ENCODE data around the gene EGFR.
A peak's percentile ranks its signal among the peaks of the same experiment; 100 is the strongest.

EGFR gene

DNA sequence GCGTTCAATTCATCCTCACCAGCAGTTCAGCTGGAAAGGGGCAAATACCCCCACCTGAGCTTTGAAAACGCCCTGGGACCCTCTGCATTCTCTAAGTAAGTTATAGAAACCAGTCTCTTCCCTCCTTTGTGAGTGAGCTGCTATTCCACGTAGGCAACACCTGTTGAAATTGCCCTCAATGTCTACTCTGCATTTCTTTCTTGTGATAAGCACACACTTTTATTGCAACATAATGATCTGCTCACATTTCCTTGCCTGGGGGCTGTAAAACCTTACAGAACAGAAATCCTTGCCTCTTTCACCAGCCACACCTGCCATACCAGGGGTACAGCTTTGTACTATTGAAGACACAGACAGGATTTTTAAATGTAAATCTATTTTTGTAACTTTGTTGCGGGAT, 190.5 kb downstream of the EGFR start:
- H3K27ac ChIP-seq, result no peak overlapping the region
- H3K4me3 ChIP-seq, result no peak overlapping the region

DNA sequence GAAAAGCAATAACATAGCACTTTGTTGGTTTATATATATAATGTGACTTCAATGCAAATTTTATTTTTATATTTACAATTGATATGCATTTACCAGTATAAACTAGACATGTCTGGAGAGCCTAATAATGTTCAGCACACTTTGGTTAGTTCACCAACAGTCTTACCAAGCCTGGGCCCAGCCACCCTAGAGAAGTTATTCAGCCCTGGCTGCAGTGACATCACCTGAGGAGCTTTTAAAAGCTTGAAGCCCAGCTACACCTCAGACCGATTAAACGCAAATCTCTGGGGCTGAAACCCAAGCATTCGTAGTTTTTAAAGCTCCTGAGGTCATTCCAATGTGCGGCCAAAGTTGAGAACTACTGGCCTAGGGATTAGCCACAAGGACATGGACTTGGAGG, 191.4 kb downstream of the EGFR start:
- no peak overlapping the region for H3K27ac ChIP-seq
- no peak overlapping the region for H3K4me3 ChIP-seq

DNA sequence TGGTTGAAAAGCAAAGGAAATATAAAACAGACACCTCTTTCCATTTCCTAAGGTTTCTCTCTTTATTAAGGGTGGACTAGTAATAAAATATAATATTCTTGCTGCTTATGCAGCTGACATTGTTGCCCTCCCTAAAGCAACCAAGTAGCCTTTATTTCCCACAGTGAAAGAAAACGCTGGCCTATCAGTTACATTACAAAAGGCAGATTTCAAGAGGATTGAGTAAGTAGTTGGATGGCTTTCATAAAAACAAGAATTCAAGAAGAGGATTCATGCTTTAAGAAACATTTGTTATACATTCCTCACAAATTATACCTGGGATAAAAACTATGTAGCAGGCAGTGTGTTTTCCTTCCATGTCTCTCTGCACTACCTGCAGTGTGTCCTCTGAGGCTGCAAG, 191.9 kb downstream of the EGFR start:
- no peak overlapping the region for H3K27ac ChIP-seq
- no peak overlapping the region for H3K4me3 ChIP-seq

DNA sequence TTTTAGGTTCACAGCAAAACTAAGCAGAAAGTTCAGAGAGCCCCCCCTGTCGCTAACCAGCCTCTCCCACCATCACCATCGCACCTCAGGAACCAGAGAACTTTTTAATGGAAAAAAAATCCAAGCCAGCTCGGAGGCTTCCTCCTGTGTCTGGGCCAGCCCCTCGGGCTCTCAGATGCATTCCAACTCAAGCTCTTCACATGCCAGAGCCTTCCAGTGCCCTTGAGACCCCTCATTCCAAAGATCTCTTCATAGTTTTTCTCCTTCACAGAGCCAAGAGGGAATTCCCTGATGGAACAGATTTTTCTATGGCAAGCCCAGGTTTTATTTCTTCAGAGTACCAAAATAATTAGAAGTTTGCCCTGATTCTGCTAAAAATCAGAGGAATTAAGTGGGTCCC, 192.9 kb downstream of the EGFR start:
- Histone ChIP-seq H3K27ac (no peak overlapping the region), H3K4me3 (no peak overlapping the region)

DNA sequence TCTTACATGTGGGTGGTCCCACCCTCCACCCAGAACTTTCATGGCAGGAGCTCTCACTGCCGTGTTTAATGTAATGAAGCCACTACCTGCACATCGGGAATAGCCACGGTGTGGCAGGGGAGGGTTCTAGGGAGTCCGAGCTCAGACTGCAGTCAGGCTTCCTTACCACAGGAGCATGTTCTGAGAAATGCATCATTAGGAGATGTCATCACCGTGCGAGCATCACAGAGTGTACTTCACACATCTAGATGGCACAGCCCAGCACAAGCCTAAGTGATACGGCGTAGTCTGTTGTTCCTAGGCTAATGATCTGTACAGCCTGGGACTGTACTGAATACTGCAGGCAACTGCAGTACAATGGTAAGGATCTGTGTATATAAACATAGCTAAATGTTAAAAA, 193.4 kb downstream of the EGFR start:
- Histone ChIP-seq H3K27ac (peak overlapping the region in 1 of 21 experiments; percentile 22), H3K4me3 (no peak overlapping the region)

DNA sequence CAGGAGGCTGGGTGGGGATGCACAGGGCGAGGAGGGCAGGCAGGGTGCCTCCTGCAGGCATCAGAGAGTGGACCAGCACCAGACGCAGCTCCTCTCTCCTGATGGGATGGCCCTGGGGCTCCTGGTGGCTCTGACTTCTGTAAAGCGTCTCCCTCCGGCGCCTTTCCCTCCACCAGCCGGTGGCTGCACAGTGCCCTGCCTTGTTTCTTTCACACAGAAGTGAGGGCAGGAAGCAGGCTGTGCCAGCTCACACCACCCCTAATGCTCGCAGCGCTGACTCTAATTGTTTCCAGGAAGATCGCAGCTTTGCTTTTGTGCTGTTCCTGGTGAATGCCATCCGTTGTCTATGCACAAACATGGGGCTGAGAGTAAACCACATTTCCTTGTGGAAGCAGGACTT, 194.0 kb downstream of the EGFR start:
- Histone ChIP-seq H3K27ac (peak overlapping the region in 1 of 21 experiments; percentile 22), H3K4me3 (no peak overlapping the region)

DNA sequence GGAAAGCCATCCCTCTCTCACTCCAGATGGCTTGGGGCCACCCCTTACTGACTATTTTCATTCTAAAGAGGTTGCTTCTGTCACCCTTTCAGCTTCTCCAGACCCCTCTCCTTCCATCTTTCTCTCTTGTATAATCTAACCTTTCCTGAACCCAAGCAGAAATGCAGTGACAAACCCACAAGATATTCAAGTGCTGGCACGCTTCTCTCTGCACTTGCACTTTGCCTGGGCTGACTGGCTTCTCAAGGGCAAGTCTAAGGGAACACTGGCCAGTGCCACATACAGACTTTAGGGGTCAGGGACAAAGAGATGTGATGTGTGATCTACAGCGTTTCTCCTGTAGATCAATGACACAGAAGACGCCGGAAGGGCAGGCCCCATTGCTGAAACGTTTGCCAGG, 195.9 kb downstream of the EGFR start:
- Histone ChIP-seq H3K27ac (no peak overlapping the region), H3K4me3 (no peak overlapping the region)

DNA sequence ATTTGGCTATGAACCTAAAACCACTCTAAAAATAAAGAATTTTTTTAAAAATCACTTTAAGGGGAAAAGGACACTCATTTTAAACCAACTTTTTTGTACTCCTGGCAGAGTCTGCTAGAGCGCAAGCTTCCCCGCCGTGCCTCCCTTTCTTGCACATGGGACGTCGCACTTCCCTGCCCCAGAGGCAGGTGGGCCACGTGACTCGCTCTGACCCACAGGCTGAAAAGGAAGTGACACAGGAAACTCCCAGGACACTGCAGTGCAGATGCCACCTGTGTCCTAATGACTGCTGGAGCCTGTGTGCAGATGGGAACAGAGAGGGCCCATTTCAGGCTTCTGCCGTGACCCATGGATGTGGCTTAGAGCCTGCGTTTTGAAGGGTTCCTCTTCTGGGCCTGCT, 204.2 kb downstream of the EGFR start:
- Histone ChIP-seq H3K4me3 (no peak overlapping the region), H3K27ac (no peak overlapping the region)

DNA sequence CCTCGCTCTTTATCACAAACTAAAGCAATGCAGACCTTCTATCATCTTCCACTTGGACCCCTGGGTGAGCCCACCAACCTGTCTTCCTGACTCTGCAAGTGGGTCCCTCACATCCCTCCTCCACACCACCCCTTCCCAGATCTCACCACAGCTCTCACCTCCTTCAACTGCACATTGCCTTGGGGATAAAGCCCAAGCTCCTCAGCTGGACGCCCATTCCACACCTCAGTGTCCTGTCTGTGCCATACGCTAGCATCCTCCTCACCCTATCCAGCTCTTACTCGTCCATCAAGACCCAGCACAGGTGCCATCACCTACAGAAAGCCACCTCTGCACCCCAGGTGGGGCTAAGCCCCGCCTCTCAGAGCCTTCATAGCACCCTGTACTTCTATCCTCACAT, 205.3 kb downstream of the EGFR start:
- no peak overlapping the region for H3K4me3 ChIP-seq
- H3K27ac ChIP-seq, result no peak overlapping the region

DNA sequence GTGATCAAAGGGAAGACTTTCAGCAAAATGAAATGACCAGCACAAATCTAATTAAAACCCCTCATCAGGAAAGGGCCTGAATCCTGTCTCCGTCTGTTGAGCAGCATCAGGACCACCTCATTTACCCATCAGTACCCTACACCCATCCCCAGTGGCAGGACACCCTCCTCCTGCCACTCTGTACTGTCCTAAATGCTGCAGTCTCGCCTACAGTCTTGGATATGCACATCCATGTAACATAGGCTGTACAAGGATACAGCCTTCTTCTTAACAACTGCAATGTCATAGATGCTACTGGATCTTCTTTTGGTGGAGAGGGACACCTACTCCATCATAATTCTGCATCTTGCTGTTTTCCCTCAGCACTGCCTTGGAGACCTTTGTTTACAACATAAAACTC, 206.0 kb downstream of the EGFR start:
- no peak overlapping the region for H3K4me3 ChIP-seq
- no peak overlapping the region for H3K27ac ChIP-seq

DNA sequence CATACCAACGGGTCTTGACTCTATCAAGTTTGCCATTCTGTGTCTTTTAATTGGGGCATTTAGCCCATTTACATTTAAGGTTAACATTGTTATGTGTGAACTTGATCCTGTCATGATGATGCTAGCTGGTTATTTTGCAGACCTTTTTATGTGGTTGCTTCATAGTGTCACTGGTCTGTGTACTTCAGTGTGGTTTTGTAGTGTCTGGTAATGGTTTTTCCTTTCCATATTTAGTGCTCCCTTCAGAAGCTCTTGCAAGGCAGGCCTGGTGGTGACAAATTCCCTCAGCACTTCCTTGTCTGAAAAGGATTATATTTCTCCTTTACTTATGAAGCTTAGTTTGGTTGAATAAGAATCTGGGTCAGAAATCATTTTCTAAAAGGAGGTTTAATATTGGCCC, 211.2 kb downstream of the EGFR start:
- Histone ChIP-seq H3K4me3 (no peak overlapping the region), H3K27ac (no peak overlapping the region)

DNA sequence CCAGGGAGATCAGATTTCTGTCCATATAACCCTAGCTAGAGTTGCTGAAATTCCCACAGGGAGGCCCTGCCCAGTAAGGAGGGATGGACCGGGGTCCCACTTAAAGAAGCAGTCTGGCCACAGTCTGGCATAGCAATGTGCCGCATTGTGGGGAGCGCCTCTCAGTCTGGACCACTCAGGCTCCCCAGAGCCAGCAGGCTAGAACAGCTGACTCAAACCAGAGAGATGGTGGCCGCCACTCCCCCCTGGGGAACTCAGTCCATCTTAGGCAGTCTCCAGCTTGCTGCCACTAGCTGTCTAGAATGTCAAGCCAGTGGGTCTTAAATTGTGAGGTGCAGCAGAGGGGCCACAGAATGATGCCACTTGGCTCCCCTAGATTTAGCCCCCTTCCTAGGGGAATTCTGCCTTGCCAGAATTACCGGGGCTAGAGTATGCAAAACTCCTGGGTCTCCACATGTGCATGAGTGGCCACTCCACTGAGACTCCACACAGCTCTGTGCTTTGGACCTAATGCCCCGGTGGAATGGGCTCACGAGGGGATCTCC, 213.0 kb downstream of the EGFR start:
- H3K4me3 ChIP-seq, result no peak overlapping the region
- H3K27ac ChIP-seq, result no peak overlapping the region

DNA sequence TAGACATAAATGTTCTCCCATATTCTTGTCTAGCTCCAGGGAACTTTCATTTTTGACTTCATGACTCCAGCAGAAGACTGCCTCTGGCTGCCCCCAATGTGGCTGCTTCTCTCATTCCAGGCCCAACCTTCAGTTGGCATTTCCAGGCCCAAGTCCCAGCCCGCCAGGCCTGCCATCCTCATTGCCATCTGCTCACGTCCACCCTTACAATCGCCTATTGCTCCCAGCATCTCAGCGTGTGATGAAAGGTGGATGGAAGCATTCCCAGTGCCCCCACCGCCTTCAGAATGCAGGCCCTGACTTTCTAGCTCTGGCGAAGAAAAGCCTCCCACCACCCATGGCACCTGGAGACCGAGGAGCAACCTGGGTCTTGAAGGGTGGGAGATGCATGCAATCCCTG, 214.2 kb downstream of the EGFR start:
- Histone ChIP-seq H3K4me3 (no peak overlapping the region), H3K27ac (no peak overlapping the region)

DNA sequence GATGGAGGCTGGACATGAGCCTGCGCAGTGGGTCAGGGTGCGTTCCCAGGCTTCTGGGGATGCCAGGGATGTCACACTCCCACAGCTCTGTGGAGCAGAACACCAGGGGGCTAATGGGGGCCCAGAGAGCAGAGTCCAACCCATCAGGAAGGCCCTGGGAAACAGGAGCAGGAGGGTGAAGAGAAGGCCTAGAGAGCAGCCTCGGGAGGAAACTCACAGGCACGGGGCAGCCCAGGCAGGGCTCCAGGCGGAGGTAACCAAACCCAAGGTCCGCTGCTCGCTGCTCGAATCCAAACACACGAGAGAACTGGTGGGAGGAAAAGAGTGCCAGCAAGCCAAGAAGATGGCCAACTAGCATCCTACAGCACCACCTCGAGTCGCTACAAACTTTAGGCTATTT, 215.6 kb downstream of the EGFR start:
- Histone ChIP-seq H3K4me3 (no peak overlapping the region), H3K27ac (no peak overlapping the region)

DNA sequence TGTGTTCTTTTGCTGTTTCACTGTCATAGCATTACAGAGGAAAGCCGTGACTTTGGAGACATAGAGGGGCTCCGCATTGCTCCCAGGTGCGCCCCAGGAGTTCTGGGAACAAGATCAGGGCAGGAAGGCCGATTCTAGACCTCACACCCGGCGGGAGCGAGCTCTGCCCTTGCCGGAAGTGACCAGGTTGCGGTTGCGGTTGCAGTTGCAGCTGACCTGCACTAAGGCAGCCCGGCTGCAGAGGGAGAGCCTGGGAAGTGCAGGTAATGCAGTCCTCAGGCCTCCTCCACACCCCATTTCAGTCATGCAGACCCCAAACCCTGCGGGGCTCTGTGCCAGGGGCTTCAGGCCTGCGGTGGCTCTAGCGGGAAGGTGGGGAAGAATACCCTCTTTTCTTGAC, 216.3 kb downstream of the EGFR start:
- no peak overlapping the region for H3K27ac ChIP-seq

DNA sequence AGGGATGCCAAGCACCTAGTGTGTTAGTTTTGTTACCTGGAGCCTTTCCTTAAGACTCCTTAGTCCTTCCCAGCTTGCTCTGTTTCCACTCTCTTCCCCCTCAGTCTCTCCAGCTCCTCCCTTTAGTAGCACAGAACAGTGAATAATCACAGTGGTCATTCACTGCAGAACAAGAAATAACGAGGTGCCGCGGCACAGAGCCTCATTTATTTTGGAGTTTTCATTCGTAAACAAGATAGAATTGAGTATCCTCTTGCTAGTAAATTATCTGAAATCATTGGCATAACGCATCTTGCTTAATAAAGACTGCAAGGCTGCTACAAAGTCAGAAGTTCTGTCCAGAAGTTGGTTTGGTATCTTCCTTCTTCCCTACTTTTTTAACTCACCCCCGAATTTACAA, 217.0 kb downstream of the EGFR start:
- H3K27ac ChIP-seq, result no peak overlapping the region
- no peak overlapping the region for H3K4me3 ChIP-seq

More for the DNA sequence above, 216.3 kb downstream of the EGFR start:
- H3K4me3 ChIP-seq, result no peak overlapping the region

DNA sequence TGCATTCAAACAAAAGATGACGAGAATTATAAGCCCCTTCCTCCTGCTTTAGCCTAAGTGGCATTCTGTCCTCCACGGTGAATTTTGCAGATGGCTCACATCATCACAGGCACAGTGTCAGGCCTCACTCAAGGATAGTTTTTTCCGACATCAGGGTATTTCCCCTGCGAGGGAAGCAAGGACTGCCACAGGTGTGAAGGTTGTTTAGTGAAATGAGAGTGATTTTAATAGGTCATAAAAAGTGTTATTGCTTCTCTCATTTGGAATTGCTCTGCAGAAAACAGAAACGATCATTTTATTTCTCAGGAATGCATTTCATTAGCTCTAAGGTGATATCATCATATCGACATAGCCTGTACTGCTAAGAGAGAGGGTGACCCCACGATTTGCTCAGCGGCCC, 217.7 kb downstream of the EGFR start:
- H3K4me3 ChIP-seq, result no peak overlapping the region
- no peak overlapping the region for H3K27ac ChIP-seq

DNA sequence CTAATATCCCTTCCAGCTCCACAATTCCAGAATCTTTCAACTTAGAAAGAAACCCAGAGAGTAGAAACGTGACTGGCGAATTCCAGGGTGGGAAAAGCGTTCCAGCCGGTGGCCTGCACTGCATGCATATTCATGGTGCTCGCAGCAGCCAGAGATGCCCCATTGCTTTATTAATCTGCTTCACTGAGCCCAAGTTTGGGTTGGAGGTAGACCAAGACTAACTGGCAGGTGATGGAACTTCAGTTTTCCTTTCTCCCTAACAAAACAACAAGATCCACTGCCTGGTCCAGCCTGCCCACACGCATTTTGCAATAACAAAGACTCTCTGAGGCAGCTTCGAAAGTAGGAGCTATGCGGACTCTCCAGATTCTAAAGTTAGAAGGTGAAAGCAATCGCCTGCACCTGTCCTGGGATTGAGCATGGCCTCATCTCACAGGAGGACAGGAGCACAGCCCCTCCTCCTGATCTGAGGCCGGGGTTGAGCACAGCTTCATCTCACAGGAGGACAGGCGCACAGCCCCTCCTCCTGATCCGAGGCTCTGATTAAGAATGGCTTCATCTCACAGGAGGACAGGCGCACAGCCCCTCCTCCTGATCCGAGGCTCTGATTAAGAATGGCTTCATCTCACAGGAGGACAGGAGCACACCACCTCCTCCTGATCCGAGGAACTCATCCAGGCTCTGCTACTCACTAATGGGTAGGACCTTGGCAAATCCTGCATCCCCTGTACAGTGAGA, 218.5 kb downstream of the EGFR start:
- Histone ChIP-seq H3K27ac (no peak overlapping the region), H3K4me3 (no peak overlapping the region)

DNA sequence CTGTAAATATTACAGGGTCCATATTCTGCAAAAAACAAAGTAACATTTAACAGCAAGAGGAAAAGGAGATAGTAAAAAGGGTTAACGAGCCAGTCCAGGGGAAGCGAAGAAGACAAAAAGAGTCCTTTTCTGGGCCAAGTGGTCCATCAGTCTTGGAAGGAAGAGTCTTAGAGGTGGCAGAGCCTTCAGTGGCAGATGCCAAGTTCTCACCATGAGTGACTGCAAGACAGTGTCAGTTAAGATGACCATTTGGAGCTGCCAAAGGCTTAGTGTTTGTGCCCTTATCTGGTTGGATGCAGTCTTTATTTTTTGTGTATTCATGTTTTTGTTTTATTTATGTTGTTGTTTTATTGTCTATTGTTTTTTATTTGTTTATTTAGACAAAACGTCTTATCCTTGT, 220.6 kb downstream of the EGFR start:
- no peak overlapping the region for H3K4me3 ChIP-seq
- no peak overlapping the region for H3K27ac ChIP-seq

DNA sequence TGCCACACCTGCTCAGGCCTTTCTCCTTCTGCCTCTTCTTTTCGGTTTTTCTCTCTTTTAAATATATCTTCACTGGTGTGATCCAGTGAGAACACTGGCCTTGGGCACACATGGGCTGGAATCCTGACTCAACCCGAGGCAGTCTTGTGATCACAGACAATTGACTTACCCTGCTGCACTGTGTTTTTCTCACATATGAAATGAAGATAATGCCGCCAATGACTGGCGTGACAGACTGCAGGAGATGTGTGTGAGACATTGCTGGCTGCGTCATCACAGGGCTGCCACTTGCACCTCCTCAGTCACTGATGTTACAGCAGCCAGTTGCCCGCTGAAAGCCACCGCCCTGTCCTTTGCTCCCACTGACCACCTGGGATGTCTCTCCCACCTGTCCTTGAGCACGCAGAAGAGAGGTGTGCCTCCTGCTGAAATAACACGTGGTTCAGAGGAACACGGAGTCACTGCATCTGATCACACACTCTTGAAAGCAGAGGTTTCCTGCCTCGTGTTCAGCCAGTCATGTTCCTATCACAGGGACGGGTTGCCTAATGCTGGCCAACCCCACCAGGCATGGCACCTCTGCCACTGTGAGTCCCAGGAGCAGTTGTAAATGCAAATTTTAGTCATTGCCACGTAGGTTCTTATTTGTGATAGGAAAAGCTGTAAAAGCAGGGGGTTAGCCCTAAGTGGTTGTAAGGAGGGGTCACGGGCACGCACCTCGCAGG, 221.8 kb downstream of the EGFR start:
- H3K27ac ChIP-seq, result no peak overlapping the region
- H3K4me3 ChIP-seq, result no peak overlapping the region

DNA sequence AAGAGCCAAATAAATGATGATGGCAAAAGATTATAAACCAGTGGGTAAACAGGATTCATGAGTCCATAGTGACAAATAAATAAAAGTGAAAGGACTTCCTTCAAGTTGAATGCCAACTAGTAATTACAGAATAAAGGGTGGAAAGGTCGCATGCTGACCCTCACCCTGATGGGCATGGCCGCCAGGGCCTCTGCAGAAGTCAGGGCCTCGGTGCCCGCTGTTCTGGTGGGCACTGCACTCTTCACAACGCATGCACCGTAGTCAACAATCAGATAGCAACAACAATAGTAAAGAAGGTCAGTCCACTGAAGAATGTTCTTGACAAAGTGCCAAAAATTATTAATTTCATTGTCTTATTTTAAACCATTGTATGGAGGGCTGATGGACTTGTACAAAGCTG, 223.1 kb downstream of the EGFR start:
- H3K4me3 ChIP-seq, result no peak overlapping the region
- no peak overlapping the region for H3K27ac ChIP-seq

Data from skin epidermis (tissue), 12 donors.